GM21576 (cell line): ENCODE data around the gene SYNM.

Source experiments
- ATAC-seq: cut with Tn5 transposase; IDR thresholded peaks from one replicate; pipeline ENCODE4 v1.9.1; 2021; ENCODE audit warnings: mild to moderate bottlenecking, moderate library complexity; ENCODE audit not compliant: unreplicated experiment

Gene SYNM

DNA sequence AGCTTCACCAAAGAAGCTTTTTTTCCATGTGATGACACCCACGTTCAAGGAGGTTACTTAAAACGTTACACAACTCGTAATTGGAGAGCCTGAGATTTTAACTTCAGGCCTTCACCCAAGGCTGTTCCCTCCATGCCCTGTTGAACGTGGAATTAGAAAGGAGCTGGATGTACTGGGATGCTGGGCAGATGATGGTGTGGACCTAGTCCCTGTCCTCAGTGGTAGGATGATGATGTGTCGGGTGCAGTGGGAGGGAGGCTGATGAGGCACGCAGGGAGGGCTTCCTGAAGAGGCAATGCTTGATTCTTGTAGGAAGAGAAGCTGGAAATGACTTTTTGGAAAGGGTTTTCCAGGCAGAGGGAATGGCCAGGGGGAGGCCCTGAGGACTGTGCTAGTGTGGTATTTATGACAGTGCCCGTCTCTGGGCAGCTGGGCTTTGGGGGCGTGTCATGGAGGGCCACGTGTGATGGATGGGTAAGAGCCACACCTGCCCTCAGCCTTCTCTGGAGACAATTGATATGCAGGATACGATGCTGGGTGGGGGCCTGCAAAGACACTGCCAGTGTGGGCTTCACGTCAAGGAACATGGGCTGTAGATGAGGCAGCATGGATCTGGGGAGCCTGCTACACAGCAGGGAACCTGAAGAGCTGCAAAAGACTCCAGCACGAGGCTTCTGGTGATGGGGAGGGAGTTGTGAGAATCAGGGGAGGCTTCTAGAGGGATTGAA is 15.3 kb downstream of the SYNM start:
- no peak for ATAC-seq

DNA sequence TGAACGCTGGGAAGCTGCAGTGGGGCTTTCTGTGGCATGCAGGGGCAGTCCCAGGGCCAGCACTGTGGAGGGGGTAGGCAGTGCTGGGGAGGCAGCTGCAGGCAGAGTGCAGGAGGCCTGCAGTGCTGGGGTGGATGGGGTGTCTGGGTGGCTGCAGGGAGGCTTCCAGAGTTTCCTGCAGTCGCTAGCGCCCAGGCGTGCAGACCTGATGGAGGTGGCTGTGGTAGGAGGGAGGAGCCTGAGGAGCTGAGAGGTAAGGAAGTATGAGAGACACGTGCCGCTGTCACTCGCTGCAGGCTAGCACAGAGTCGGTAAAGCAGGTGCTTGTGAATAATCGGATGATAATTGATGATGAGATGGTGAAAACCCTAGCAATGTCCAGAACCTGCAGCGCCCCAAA is 16.3 kb downstream of the SYNM start:
- ATAC-seq: no peak

DNA sequence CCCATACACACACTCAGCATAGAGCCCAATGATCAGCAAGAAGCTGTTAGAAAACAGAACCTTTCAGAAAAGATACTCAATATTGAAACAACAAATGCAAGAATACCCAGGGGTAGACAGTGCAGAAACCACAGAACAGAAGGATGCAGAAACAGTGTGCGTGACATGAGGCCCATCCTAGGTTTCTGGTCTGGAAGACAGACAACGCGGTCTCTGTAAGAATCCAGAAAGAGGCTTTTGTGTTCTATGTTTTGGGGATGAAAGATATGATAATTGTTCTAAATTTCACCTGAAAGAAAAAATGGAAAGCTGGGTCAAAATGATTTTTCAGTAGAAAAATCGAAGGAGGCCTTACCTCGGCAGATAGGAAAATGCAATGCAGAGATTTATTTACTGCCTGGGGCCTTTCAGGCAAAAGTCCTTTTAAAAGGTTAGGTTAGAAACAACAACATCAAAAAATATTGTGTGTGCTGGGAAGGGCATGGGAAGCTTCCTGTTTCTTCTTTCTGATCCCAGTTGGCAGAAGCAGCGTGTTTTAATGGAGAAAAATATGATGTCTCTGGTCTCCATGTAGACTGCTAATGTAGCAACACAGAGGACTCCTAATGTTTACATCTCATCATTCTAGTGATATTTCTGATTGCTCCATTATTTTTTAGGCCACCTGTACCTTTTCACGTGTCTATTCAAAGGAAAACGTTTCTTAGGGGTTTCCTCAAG is 17.0 kb downstream of the SYNM start:
- no peak for ATAC-seq

DNA sequence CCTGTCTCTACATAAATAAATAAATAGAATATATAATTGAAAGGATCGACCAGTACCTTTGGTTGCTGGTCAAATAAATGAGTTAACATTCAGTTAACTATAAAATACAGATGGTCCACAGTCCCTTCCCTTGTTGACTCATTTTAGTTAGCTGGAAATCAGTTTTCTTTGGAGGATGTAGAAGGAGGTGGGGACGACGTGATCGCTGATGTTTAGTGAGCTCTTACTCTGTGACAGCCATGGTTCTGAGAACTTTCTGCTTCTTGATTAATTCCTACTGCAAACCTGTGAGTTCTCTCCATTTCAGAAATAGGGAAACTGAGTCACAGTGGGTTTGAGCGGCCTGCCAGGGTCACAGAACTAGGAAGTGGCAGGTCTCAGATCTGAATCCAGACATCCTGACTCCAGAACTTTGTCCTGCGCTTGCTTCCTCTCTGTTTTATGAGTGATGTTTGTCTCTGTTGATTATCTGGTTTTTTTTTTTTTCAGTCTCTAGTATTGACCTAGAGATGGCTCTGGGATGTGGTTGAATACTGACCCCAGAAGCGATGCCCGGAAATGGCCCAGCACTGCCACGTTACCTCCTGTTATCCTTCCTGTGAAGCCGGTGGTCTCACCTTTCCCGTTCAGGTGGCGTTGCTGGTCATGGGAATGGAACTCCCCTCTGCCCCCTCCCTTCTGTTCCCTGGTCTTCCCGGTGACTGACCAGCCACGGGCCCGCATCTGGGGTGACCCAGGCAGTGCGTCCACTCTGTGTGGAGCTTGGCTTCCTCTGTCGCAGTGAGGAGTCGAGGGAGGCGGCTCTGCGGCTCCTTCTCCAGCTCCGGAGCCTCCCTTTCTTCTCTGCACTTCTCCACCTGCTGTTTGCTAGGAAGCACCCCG is 18.2 kb downstream of the SYNM start:
- no peak for ATAC-seq

DNA sequence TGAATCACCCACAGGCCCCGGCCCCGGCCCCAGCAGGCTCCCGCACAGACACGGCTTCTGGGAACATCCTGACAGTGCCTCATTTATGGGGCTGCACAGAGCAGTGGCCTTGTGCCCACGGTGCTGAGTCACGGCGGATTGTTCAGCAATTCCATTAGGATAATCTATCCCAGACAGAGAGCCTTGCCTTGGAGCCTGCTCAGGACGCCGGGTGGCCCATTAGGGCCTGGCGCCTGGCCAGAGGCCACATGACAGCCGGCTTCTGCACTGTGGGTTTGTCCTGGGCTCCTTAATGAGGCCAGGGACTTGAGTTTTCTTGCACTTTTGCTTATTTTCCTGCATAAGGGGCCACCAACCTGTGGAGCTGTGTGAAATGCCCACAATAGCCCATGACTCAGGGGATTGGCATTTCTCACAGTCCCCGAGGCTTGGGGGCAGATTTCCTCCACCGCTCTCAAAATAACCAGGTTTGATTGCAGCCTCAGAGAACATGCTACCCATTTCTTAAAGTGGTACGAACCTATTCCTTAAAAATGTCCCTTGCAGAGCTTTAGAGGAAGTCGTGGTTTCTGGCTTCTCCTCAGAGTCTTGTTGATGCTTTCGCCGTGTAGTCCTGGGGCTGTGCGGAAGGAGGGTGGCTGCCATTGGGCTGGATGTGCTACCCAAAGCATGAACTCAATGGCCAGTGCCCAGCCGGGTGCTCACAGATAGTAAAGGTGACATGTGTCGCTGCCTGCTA is 19.0 kb downstream of the SYNM start:
- ATAC-seq: no peak

DNA sequence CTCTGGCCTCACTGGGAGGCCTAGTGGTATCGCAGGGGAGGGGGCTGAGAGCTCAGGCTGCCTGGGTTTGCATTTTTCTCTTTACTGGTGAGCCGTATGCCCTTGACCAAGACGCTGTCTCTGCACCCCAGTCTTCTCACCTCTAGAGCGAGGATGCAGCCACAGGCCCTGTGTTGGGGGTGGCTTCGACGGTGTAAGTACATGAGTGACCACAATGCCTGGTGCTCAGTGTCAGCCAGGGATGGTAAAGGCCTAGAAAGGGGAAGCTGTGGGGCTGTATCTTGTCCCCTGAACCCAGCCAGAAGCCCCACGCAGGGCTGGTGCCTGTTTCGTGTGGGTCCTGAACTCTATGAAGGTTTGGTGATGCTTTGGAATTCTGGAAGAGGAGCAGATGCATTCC is 19.8 kb downstream of the SYNM start:
- ATAC-seq: no peak

DNA sequence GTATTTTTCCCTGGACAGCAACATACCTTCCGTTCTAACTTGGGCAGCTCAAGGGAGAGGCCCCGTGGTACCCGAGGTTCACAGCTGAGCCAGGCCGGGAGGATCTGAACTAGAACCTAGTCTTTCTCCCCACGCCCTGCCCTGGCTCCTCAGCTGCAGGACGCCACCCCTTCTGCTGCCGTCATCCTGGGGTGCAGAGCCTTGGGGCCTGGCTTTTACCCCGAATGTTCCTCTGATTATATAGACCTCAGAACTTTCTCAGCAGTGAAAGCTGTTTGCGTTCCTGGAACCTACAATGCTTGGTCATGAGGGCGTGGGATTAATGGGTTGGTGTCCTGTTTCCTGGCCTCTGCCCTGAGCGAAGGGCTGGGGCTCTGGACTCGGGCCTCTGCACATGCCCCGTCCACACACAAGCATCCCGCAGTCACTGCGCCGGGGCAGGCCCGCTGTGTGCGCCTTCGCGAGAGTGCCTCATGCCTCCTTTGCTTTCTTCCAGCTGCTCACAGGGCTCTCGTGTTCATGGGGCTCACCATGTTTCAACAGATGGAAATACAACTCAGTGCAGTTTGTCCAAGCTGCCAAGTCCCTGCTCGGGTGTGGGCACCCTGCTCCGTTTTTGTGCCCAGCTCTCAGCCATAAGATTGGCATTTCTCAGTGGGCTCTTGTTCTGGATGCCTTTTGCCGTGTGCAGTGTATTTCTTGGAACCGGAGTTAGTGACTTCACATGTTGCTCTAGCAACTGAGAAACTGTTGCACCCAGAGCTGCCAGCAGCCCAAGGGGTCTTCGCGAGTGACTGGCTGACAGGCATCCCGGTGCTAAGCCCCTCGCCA is 20.4 kb downstream of the SYNM start:
- ATAC-seq: no peak

DNA sequence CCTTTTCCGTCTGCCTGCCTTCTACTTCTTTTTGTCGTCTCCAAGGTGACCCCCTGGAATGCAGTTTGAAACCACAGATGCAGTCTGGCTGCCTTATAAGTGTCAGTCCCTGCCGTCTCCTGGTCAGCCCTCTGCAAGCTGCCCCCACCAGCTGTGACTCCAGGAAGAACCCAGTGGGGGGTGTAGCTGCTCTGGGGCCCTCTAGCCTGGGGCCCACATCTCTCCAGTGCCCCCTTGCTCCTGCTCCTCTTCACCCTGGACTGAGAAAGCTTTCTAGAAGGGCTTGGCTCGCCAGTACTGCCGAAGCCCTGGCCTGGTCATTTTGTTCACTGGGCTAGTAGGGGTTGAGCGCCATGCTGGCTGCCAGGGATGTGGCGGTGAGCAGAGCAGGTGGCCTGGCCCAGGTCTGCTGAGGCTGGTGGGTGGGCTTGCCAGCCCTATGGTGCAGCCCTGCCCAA is 21.3 kb downstream of the SYNM start:
- ATAC-seq: no peak

DNA sequence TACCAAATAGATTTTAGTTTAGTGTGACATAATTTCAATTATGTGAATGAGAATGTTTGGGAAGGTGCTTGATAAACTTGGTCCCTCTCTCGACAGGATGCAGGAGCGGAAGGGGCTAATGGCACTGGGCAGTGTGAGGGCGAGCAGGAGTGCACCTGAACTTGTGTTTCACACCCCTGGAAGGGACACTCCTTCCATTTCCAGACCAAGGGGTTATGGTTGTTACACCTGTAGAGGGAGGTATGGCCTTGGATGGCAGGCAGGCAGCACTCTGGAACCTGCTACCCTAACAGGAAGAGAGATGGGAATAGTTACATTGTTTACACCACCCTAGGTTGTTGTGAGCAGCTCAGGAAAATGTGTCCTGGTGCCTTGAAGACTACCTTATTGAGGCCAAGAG is 22.1 kb downstream of the SYNM start:
- ATAC-seq: no peak

DNA sequence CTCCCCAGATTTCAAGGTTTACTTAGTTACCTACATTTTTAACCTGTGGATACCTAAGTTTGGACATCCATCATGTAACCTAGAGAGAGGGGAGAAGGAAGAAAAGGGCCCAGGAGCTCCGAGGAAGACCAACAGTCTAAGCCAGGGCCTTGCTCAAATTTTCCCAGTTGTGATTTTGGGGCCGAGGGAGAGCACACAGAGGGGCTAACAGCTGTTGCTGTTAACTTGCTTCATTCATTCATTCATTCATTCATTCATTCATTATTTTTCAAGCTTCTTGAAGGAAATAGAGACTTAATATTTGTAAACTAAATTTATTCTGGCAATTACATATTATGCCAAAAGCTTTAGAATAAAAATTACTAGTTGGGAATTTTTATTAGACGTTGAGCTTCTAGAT is 22.9 kb downstream of the SYNM start:
- ATAC-seq: no peak

DNA sequence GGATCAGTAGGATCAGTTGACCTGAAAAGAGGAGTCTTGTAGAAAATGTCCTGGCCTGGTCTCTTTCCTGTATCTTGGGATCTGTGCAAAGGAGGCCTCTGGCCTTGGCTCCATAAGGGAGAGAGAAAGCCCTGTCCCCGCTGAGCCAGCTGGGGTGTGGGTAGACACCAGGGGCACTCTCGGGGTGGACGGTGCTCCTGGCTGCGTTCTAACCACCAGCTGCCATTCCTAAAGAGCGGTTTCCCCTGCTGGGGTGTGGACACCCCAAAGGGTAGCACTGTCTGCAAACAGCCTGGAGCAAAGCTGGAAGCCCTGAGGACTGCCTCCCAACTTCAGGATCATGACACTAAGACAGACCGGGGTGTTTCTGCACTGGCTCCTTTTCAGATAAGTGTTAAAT is 23.5 kb downstream of the SYNM start:
- no peak for ATAC-seq

DNA sequence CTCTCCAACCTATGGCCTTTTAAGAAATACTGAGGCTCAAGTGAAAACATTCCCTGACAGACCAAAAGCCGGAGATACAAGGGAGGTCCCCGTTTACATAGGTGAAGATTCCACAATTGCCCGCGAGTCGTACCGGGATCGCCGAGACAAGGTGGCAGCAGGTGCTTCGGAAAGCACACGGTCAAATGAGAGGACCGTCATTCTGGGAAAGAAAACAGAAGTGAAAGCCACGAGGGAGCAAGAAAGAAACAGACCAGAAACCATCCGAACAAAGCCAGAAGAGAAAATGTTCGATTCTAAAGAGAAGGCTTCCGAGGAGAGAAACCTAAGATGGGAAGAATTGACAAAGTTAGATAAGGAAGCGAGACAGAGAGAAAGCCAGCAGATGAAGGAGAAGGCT is 24.8 kb downstream of the SYNM start:
- no peak for ATAC-seq

DNA sequence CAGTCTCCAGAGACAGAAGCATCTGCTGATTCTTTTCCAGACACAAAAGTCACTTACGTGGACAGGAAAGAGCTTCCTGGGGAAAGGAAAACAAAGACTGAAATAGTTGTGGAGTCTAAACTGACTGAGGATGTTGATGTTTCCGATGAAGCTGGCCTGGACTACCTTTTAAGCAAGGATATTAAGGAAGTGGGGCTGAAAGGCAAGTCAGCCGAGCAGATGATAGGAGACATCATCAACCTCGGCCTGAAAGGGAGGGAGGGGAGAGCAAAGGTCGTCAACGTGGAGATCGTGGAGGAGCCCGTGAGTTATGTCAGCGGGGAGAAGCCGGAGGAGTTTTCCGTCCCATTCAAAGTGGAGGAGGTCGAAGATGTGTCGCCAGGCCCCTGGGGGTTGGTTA is 25.4 kb downstream of the SYNM start:
- no peak for ATAC-seq

DNA sequence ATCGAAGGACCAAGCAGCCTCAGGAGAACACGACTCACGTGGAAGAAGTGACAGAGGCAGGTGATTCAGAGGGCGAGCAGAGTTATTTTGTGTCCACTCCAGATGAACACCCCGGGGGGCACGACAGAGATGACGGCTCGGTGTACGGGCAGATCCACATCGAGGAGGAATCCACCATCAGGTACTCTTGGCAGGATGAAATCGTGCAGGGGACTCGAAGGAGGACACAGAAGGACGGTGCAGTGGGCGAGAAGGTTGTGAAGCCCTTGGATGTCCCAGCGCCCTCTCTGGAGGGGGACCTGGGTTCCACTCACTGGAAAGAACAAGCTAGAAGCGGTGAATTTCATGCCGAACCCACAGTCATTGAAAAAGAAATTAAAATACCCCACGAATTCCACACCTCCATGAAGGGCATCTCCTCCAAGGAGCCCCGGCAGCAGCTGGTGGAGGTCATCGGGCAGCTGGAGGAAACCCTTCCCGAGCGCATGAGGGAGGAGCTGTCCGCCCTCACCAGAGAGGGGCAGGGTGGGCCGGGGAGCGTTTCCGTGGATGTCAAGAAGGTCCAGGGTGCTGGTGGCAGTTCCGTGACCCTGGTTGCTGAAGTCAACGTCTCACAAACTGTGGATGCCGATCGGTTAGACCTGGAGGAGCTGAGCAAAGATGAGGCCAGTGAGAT is 26.0 kb downstream of the SYNM start:
- ATAC-seq: no peak

DNA sequence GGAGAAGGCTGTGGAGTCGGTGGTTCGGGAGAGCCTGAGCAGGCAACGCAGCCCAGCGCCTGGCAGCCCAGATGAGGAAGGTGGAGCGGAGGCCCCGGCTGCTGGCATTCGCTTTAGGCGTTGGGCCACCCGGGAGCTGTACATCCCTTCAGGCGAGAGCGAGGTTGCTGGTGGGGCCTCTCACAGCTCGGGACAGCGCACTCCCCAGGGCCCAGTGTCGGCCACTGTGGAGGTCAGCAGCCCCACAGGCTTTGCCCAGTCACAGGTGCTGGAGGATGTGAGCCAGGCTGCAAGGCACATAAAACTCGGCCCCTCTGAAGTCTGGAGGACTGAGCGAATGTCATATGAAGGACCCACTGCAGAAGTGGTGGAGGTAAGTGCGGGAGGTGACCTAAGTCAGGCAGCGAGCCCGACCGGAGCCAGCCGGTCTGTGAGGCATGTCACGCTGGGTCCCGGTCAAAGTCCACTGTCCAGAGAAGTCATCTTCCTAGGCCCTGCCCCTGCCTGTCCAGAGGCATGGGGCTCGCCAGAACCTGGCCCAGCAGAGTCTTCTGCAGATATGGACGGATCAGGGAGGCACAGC is 26.7 kb downstream of the SYNM start:
- no peak for ATAC-seq

DNA sequence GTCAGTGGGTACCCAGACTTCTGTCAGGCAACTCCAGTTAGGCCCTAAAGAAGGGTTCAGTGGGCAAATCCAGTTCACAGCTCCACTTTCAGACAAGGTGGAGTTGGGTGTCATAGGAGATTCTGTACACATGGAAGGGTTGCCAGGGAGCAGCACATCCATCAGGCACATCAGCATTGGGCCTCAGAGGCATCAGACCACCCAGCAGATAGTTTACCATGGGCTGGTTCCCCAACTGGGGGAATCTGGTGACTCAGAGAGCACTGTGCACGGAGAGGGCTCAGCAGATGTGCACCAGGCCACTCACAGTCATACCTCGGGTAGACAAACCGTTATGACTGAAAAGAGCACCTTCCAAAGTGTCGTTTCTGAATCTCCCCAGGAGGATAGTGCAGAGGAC is 27.2 kb downstream of the SYNM start:
- ATAC-seq: no peak

DNA sequence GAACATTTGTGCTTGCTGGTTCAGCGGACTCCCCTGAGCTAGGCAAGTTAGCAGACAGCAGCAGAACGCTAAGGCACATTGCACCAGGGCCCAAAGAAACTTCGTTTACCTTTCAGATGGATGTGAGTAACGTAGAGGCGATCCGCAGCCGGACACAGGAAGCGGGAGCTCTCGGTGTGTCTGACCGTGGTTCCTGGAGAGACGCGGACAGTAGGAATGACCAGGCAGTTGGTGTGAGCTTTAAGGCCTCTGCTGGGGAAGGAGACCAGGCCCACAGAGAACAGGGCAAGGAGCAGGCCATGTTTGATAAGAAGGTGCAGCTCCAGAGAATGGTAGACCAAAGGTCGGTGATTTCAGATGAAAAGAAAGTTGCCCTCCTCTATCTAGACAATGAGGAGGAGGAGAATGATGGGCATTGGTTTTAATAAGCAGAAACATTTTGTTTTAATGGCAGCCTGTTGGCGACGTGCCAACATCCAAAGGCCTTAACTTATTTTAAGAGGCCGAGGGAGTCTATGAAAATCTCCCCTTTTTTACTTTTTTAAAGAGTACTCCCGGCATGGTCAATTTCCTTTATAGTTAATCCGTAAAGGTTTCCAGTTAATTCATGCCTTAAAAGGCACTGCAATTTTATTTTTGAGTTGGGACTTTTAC is 27.9 kb downstream of the SYNM start:
- ATAC-seq: no peak

DNA sequence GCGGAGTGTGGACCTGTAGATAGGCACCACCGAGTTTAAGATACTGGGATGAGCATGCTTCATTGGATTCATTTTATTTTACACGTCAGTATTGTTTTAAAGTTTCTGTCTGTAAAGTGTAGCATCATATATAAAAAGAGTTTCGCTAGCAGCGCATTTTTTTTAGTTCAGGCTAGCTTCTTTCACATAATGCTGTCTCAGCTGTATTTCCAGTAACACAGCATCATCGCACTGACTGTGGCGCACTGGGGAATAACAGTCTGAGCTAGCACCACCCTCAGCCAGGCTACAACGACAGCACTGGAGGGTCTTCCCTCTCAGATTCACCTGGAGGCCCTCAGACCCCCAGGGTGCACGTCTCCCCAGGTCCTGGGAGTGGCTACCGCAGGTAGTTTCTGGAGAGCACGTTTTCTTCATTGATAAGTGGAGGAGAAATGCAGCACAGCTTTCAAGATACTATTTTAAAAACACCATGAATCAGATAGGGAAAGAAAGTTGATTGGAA is 29.5 kb downstream of the SYNM start:
- ATAC-seq: no peak
